ENCODE measurements around the gene ARL8A. TPM values are rescaled to one million over a fixed set of nuclear protein-coding genes. Genes with fewer than 3 reads are reported as not detected.

ARL8A gene
- total RNA-seq, 1 donor from 2014 or later: 38.5 TPM

DNA sequence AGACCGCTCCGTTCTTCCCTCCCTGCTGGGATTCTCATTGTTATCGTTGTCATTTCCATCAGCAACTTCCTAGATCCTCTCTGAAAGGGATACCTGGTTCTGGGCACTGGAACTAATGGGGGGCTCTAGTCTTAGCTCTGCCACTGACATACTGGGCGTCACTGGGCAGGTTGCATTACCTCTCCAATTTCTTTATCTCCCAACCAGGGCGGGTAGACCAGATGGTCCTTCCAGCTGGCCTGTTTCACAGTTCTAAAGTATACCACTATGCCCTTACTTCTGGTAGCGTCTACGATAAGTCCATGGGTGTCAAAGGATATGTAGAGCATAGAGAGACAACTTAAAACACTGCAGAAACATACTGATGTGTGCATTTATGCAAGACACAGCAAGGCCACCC is 20.4 kb downstream of the ARL8A start:
- Histone ChIP-seq H3K36me3 (no peaks in the 10 kb centered on the region), H3K27ac (no peak overlapping the region), H3K4me3 (no peak overlapping the region), H3K4me1 (no peaks in the 10 kb centered on the region), H3K9me3 (no peaks in the 10 kb centered on the region), H3K27me3 (no peaks in the 10 kb centered on the region)
- intact Hi-C loops (cut with DNase I): no loop called here
- no peak for DNase-seq (ENCODE audit: low spot score in 2 of 2)
- TF ChIP-seq, protein P1, sequence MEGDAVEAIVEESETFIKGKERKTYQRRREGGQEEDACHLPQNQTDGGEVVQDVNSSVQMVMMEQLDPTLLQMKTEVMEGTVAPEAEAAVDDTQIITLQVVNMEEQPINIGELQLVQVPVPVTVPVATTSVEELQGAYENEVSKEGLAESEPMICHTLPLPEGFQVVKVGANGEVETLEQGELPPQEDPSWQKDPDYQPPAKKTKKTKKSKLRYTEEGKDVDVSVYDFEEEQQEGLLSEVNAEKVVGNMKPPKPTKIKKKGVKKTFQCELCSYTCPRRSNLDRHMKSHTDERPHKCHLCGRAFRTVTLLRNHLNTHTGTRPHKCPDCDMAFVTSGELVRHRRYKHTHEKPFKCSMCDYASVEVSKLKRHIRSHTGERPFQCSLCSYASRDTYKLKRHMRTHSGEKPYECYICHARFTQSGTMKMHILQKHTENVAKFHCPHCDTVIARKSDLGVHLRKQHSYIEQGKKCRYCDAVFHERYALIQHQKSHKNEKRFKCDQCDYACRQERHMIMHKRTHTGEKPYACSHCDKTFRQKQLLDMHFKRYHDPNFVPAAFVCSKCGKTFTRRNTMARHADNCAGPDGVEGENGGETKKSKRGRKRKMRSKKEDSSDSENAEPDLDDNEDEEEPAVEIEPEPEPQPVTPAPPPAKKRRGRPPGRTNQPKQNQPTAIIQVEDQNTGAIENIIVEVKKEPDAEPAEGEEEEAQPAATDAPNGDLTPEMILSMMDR (IDR thresholded peaks at IDR 0.05): no peak

DNA sequence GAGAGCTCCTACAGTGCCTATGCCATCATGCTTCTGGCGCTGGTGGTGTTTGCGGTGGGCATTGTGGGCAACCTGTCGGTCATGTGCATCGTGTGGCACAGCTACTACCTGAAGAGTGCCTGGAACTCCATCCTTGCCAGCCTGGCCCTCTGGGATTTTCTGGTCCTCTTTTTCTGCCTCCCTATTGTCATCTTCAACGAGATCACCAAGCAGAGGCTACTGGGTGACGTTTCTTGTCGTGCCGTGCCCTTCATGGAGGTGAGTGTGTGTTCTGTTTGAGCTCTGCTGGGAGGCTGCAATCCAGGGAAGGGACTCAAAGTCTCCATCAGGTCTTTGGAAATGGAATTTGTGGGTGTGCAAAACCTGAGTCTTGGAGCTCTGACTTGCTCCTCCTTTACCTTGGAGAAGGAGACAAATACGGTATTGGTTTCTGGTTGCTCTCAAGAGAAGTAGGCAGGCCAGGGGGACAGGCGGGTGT is 21.2 kb downstream of the ARL8A start:
- Histone ChIP-seq H3K4me1 (no peaks in the 10 kb centered on the region), H3K27me3 (no peaks in the 10 kb centered on the region), H3K9me3 (no peaks in the 10 kb centered on the region), H3K27ac (no peak overlapping the region), H3K36me3 (no peaks in the 10 kb centered on the region), H3K4me3 (no peak overlapping the region)
- intact Hi-C loops (cut with DNase I): no loop called here
- TF ChIP-seq, protein P1 (IDR thresholded peaks at IDR 0.05): no peak
- DNase-seq (ENCODE audit: low spot score in 2 of 2): no peak

DNA sequence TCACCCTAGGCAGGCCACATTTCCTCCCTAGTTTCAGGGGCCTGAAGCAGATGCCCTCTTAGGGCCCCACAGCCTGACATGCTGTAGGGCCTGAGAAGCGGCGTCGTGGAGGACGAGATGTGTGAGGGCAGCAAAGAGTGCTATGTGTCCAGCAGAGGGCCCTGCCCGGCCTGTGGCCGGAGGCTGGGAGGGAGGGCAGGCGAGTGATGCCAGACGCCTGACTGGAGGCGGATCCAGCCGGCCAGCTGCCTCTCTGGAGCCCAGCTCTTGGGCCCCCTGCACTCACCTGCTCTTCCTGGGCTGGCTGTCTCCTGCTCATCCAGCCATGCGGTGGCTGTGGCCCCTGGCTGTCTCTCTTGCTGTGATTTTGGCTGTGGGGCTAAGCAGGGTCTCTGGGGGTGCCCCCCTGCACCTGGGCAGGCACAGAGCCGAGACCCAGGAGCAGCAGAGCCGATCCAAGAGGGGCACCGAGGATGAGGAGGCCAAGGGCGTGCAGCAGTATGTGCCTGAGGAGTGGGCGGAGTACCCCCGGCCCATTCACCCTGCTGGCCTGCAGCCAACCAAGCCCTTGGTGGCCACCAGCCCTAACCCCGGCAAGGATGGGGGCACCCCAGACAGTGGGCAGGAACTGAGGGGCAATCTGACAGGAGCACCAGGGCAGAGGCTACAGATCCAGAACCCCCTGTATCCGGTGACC is 21.8 kb downstream of the ARL8A start, which contains the start of gene GPR37L1:
Gene GPR37L1, plus strand, starts transcription at position 279 of the 697 bp plus-strand sequence. Its CDS starts 47 bp downstream, at position 326.
- intact Hi-C loops (cut with DNase I): no loop called here
- Histone ChIP-seq H3K36me3 (no peaks in the 10 kb centered on the region), H3K4me1 (no peaks in the 10 kb centered on the region), H3K27me3 (no peaks in the 10 kb centered on the region), H3K27ac (no peak within 1 kb of the TSS), H3K4me3 (no peak within 1 kb of the TSS), H3K9me3 (no peaks in the 10 kb centered on the region)
- DNase-seq (ENCODE audit: low spot score in 2 of 2): peak in 1 of 2 donors; percentile 73
- TF ChIP-seq, protein P1 (IDR thresholded peaks at IDR 0.05): peak; percentile 35 to 64 (median 45)

DNA sequence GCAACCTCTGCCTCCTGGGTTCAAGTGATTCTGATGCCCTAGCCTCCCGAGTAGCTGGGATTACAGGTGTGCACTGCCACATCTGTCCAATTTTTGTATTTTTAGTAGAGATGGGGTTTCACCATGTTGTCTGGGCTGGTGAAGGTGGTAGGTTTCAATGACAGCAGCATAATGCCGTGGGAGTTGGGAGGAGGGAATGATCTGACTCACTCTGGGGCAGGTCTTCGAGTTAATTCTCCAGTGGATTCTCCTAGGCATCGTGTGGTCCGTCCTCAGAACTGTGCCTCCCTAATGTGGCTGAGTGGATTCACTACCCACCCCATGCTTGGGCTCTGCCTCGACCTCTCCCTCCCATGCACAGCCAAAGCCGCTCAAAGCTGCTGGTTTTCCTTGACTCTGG is 23.5 kb downstream of the ARL8A start:
- Histone ChIP-seq H3K36me3 (no peaks in the 10 kb centered on the region), H3K4me1 (no peaks in the 10 kb centered on the region), H3K9me3 (no peaks in the 10 kb centered on the region), H3K27ac (no peak overlapping the region), H3K27me3 (no peaks in the 10 kb centered on the region), H3K4me3 (no peak overlapping the region)
- no peak for DNase-seq (ENCODE audit: low spot score in 2 of 2)
- intact Hi-C loops (cut with DNase I): no loop called here
- TF ChIP-seq, protein P1 (IDR thresholded peaks at IDR 0.05): no peak

DNA sequence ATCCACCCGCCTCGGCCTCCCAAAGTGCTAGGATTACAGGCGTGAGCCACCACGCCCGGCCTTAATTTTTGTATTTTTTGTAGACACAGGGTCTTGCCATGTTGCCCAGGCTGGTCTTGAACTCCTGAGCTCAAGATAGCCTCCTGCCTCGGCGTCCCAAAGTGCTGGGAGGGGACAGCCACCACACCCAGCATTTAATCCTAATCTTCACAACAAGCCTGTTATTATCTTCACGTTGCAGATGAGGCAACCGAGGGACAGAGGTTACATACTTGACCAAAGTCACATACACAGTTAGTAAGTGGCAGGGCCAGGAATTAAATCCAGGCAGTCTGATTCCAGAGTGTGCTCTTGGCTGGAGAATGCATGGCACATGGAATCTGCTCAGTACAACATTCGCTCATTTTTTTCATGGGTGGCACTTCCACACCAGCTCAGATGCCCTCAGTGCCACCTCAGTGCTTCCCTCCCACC is 26.6 kb downstream of the ARL8A start:
- no peak for DNase-seq (ENCODE audit: low spot score in 2 of 2)
- no peaks in the 10 kb centered on the region for H3K9me3 ChIP-seq
- peaks cover 8 to 9% of the 10 kb centered on the region in 2 donors for H3K4me1 ChIP-seq
- H3K4me3 ChIP-seq: no peak overlapping the region
- intact Hi-C loops (cut with DNase I): no loop called here
- H3K27ac ChIP-seq: no peak overlapping the region
- no peaks in the 10 kb centered on the region for H3K36me3 ChIP-seq
- TF ChIP-seq, protein P1 (IDR thresholded peaks at IDR 0.05): no peak
- no peaks in the 10 kb centered on the region for H3K27me3 ChIP-seq
